ENCODE data around the gene CCNC. TPM values are rescaled to one million over a fixed set of nuclear protein-coding genes. Genes with fewer than 3 reads are reported as not detected.
"Not testable (repeated sequence)": the region's sequence is repeated elsewhere in the genome, so short reads cannot be mapped to it uniquely, and the experiment has no call there.

Gene CCNC
- total RNA-seq, 4 donors from 2014 or later, result 27.4 to 50.7 (median 45.1) TPM

DNA sequence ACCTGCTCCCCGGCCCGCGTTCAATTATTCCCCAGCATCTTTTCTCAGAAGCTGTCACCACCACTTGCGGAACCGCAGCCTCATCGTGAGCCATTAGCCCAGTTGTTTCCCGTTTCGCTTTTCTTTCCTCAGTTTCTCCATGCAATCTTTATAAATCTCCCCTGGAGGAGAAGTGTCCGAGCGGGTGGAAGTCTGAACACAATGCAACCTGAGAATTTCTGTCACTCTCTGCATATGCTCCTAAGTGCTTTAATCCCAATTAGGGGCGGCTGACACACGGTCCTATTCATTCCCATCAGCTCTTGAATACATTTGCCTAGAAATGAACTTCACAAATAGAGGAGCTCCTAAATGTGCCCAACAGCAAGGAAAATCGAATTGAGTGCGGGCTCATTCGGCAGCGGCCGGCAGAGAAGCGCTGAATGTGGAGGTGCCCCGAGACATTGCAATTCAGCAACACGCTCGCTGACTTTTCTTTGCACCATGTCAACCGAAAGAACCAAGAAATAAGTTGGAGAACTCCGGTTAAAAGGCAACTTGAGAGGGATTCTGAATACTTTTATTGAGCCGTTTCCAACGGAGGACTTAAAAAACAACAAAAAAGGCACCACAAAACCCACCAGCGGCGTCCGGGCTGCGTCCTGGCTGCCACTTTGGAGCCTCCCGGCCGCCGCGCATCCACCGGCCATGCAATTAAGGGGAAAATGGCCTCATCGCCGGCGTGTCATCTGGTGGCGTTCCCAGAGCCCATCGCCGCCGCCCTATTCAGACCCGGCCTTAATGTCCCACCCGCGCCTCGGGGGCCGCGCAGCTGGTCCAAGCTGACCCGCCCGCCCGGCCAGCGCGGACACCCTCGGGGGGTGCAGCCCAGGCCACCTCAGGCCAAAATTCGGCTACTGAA lies 34.3 kb upstream of the CCNC start:
- H3K9me3 ChIP-seq, result no peaks in the 10 kb centered on the region
- intact Hi-C loops (cut with DNase I), result loop anchor here (10.0 kb wide), 1 partner anchor 842 kb away; no protein-coding TSS in a partner anchor
- peak overlapping the region; percentile 38 to 54 (median 46) for H3K4me3 ChIP-seq
- H3K4me1 ChIP-seq, result peaks cover 28 to 51% (median 41%) of the 10 kb centered on the region in 4 donors
- H3K27ac ChIP-seq (replicated peaks in 1 of 4), result no peak overlapping the region
- no peak for TF ChIP-seq EP300 (IDR thresholded peaks at IDR 0.05)
- TF ChIP-seq, protein P1, sequence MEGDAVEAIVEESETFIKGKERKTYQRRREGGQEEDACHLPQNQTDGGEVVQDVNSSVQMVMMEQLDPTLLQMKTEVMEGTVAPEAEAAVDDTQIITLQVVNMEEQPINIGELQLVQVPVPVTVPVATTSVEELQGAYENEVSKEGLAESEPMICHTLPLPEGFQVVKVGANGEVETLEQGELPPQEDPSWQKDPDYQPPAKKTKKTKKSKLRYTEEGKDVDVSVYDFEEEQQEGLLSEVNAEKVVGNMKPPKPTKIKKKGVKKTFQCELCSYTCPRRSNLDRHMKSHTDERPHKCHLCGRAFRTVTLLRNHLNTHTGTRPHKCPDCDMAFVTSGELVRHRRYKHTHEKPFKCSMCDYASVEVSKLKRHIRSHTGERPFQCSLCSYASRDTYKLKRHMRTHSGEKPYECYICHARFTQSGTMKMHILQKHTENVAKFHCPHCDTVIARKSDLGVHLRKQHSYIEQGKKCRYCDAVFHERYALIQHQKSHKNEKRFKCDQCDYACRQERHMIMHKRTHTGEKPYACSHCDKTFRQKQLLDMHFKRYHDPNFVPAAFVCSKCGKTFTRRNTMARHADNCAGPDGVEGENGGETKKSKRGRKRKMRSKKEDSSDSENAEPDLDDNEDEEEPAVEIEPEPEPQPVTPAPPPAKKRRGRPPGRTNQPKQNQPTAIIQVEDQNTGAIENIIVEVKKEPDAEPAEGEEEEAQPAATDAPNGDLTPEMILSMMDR (IDR thresholded peaks at IDR 0.05), result no peak
- TF ChIP-seq POLR2AphosphoS5 (IDR thresholded peaks at IDR 0.05), result no peak
- no peak for TF ChIP-seq POLR2A (IDR thresholded peaks at IDR 0.05; ENCODE audit: low read depth)
- no peaks in the 10 kb centered on the region for H3K36me3 ChIP-seq
- 9% methylated on average over 38 of the region's 54 CpGs for WGBS
- DNase-seq (ENCODE audit: extremely low spot score), result no peak
- H3K27me3 ChIP-seq, result peaks cover 9 to 100% (median 77%) of the 10 kb centered on the region in 4 donors

DNA sequence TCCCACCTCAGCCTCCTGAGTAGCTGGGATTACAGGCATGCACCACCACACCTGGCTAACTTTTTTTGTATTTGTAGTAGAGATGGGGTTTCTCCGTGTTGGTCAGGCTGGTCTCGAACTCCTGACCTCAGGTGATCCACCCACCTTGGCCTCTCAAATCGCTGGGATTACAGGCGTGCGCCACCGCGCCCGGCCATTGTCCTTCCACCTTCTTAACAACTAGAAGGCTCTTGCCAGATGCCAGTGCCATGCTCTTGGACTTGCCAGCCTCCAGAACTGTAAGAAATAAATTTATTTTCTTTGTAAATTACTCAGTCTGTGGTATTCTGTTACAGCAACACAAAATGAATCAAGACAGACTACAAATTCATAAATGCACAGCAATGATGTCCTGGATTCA lies 26.2 kb upstream of the CCNC start:
- WGBS, result 86% methylated on average over 8 of the region's 8 CpGs
- DNase-seq (ENCODE audit: extremely low spot score), result peak; percentile 60
- H3K9me3 ChIP-seq, result peaks cover 0 to 11% (median 9%) of the 10 kb centered on the region in 4 donors
- H3K36me3 ChIP-seq; intact Hi-C loops (cut with DNase I); H3K4me3 ChIP-seq; H3K27ac ChIP-seq (replicated peaks in 1 of 4): not testable (repeated sequence)
- peaks cover 9 to 16% (median 12%) of the 10 kb centered on the region in 4 donors for H3K4me1 ChIP-seq
- peaks cover 0 to 97% (median 69%) of the 10 kb centered on the region in 4 donors for H3K27me3 ChIP-seq

DNA sequence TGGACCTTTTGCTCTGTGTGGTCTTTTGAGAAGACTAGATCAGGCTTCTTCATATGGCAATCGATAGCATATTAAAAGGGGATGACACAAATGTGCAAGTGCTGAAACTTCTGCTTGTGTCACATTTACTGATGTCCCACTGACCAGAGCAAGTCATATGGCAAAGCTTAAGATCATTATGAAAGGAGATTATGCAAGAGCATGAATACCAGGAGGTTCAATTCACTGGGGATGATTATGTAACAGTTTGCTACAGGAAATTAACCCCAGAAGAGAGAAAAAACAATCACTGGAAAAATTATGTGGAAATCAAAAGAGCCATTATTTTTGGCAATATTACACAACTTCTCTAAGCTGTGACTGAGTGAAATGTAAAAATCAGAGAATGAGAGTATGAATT lies 24.4 kb upstream of the CCNC start:
- H3K36me3 ChIP-seq, result no peaks in the 10 kb centered on the region
- H3K9me3 ChIP-seq, result peaks cover 0 to 11% (median 9%) of the 10 kb centered on the region in 4 donors
- intact Hi-C loops (cut with DNase I), result no loop called here
- DNase-seq (ENCODE audit: extremely low spot score), result peak; percentile 70
- peaks cover 22 to 30% (median 28%) of the 10 kb centered on the region in 4 donors for H3K4me1 ChIP-seq
- peaks cover 0 to 97% (median 69%) of the 10 kb centered on the region in 4 donors for H3K27me3 ChIP-seq
- TF ChIP-seq EP300 (IDR thresholded peaks at IDR 0.05), result no peak
- 43% methylated on average over 1 of the region's 1 CpG for WGBS
- H3K27ac ChIP-seq (replicated peaks in 1 of 4), result no peak overlapping the region
- no peak overlapping the region for H3K4me3 ChIP-seq

DNA sequence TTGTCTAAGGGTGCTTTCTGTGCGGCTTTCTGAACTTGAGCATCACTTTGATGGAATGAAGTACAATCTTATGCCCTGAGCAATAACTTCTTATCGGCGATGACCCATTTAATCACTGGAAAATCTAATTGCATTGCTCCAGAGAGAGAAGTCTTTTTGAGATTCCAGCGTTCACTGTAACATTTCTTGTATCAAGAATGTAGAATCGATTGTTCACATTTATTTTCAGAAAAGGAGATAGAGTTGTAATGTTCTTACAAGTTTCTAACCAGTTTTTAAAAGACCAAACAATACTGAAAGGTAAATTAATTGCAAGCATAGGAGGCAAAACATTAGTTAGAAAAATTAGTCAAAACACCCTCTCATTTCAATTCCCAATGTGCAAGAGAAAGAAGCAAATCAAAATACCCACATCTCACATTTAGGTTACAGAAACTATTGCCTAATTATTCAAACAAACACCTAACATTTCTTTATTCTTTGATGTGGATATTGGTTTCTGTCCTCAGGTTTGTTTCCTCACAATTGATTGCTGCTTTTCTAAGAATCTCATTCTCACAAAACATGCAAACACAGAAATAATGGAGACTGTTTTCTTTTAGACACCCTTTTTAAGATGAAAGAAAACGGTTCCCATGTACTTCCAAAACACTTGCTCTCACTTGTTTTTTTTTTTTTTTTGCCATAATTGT lies 23.4 kb upstream of the CCNC start:
- no peak overlapping the region for H3K27ac ChIP-seq (replicated peaks in 1 of 4)
- H3K27me3 ChIP-seq, result peaks cover 0 to 92% (median 67%) of the 10 kb centered on the region in 4 donors
- no peak overlapping the region for H3K4me3 ChIP-seq
- peaks cover 22 to 30% (median 28%) of the 10 kb centered on the region in 4 donors for H3K4me1 ChIP-seq
- H3K36me3 ChIP-seq, result no peaks in the 10 kb centered on the region
- DNase-seq (ENCODE audit: extremely low spot score), result no peak
- TF ChIP-seq POLR2A (IDR thresholded peaks at IDR 0.05; ENCODE audit: low read depth) (no peak), EP300 (IDR thresholded peaks at IDR 0.05) (no peak), POLR2AphosphoS5 (IDR thresholded peaks at IDR 0.05) (no peak)
- TF ChIP-seq, protein P1 (IDR thresholded peaks at IDR 0.05), result no peak
- H3K9me3 ChIP-seq, result peaks cover 0 to 11% (median 9%) of the 10 kb centered on the region in 4 donors
- WGBS, result 33% methylated on average over 6 of the region's 6 CpGs
- intact Hi-C loops (cut with DNase I), result no loop called here

DNA sequence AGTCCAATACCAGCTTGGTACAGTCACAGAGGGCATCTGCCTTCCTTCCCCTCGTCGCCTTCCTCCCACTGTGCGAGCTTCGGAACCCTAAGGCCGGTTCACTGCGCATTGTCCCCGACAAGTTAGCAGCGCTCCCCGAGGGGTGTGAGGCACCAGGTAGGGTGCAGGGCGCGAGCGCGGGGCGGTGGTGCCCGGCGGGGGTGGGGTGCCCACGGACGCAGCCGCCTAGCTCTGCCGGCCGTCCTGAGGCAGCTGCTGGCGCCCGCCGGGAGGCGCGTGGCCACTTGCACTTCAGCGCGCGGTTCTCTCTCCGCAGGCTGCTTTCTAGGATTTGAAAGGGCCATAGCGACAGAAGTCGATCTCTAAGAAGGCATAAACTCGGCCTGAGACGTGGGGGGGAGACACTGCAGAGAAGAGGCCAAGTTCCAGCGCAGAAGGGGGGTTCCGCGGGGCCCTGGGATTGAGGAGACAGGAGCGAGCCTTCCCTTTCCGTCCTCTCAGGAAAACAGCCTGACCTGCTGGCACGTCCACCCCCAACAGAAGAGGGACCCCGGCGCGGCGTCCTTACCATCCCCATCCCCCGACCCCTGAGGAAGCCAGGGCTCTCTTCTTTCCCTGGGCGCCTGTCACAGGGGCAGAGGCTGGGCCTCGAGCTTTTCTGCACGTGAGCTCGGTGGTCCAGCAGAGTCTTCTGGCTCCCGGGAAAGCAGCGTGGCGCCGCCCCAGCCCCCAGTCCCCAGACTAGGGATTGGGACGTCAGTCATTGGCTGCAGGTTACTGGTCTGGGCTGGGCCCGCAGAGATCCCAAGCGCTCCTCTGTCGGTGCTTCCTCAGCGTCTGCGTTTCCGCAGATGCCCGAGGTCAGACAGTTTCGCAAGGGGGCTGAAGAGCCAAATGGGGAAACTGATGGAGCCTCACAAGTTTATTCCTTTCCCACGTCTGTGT lies 22.5 kb upstream of the CCNC start:
- Histone ChIP-seq H3K4me3 (peak overlapping the region in 2 of 4 donors; percentile 21 to 26), H3K27ac (replicated peaks in 1 of 4) (no peak overlapping the region), H3K9me3 (peaks cover 0 to 11% (median 9%) of the 10 kb centered on the region in 4 donors), H3K4me1 (peaks cover 22 to 30% (median 28%) of the 10 kb centered on the region in 4 donors), H3K27me3 (peaks cover 0 to 85% (median 63%) of the 10 kb centered on the region in 4 donors), H3K36me3 (no peaks in the 10 kb centered on the region)
- intact Hi-C loops (cut with DNase I), result no loop called here
- DNase-seq (ENCODE audit: extremely low spot score), result peak; percentile 87
- TF ChIP-seq EP300 (IDR thresholded peaks at IDR 0.05), result no peak
- 7% methylated on average over 27 of the region's 63 CpGs for WGBS

All from esophagus muscularis mucosa (tissue), 4 donors.